ENCODE data around the gene GPM6B.

DNA sequence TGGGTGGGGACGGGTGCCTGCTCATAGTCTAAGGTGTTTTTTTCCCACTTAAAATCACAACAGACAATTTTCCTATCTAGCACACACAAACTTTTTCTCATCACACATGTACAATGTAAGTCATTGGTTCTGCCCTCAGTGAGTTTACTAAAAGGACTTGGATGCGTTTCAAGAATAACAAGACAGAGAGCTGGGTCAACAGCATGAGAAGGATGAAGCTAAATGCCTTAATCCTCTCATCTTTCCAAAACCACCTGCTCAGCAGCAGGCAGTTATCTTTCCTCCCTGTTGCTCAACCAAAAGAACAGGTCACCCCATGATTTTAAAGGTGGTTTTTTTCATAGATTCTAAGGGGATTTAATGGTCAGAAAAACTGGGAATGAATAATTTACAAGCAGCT lies 42.2 kb downstream of the GPM6B start:
- TF ChIP-seq, protein P1, sequence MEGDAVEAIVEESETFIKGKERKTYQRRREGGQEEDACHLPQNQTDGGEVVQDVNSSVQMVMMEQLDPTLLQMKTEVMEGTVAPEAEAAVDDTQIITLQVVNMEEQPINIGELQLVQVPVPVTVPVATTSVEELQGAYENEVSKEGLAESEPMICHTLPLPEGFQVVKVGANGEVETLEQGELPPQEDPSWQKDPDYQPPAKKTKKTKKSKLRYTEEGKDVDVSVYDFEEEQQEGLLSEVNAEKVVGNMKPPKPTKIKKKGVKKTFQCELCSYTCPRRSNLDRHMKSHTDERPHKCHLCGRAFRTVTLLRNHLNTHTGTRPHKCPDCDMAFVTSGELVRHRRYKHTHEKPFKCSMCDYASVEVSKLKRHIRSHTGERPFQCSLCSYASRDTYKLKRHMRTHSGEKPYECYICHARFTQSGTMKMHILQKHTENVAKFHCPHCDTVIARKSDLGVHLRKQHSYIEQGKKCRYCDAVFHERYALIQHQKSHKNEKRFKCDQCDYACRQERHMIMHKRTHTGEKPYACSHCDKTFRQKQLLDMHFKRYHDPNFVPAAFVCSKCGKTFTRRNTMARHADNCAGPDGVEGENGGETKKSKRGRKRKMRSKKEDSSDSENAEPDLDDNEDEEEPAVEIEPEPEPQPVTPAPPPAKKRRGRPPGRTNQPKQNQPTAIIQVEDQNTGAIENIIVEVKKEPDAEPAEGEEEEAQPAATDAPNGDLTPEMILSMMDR (IDR thresholded peaks at IDR 0.05) = no peak
- no peak for TF ChIP-seq POLR2A (IDR thresholded peaks at IDR 0.05)
